Transverse colon (tissue), 3 donors: ENCODE data around the gene UACA.

Source experiments
- CTCF ChIP-seq, 5 experiments: fragments of 200-600 bp in 3 of 5; fragments of 450-650 bp in 2 of 5; sonication (generic) in 3 of 5; IDR thresholded peaks; 1 replicate in 2 of 5; 2 replicates in 3 of 5; pipeline ENCODE4 v1.5.1; 2016 to 2017; ENCODE audit warnings: antibody characterized with exemption in 5 of 5, inconsistent platforms in 3 of 5, mild to moderate bottlenecking in 2 of 5, moderate library complexity in 1 of 5
- EP300 ChIP-seq: sonication (generic); formaldehyde crosslinking; IDR thresholded peaks from one replicate; pipeline ENCODE4 v1.6.1; 2017; ENCODE audit warnings: antibody characterized with exemption, low read depth
- POLR2A ChIP-seq: fragments of 450-650 bp; IDR thresholded peaks from one replicate; pipeline ENCODE4 v1.6.1; 2016; ENCODE audit warnings: antibody characterized with exemption, mild to moderate bottlenecking, moderate library complexity

- TF ChIP-seq CTCF (IDR thresholded peaks at IDR 0.05) = peak in 2 of 5 experiments; percentile 2 to 16
- TF ChIP-seq EP300 = no peak
- no peak for TF ChIP-seq POLR2A
These were observed 83.5 kb downstream of the UACA start for GRCh38 chr15:70679919-70680231.
